Liver (tissue), 9 donors: ENCODE data around the gene SKI. TPM values are rescaled to one million over a fixed set of nuclear protein-coding genes. Genes with fewer than 3 reads are reported as not detected.

Source experiments
- DNase-seq: peaks from one replicate; pipeline ENCODE4 v3.0.0-alpha.2; 2017; ENCODE audit warnings: low spot score
- H3K27ac ChIP-seq, 2 donors: one replicate each; pipeline ENCODE4 v1.7.0; 2013; ENCODE audit warnings: inconsistent platforms in 2 of 2, low read length in 2 of 2, control low read depth in 1 of 2, low read depth in 1 of 2, mild to moderate bottlenecking in 1 of 2
- H3K27me3 ChIP-seq, 4 donors: one replicate each; pipeline versions ENCODE4 v1.6.1 to v1.7.0; 2013; ENCODE audit warnings: low read length in 3 of 4, inconsistent platforms in 1 of 4, mild to moderate bottlenecking in 1 of 4, moderate library complexity in 1 of 4; ENCODE audit not compliant: control insufficient read depth in 4 of 4, insufficient read depth in 4 of 4
- H3K36me3 ChIP-seq, 4 donors: one replicate each; pipeline versions ENCODE4 v1.6.1 to v1.7.0; 2013; ENCODE audit warnings: low read length in 3 of 4, mild to moderate bottlenecking in 3 of 4, low read depth in 1 of 4, moderate library complexity in 1 of 4; ENCODE audit not compliant: control insufficient read depth in 4 of 4, insufficient read depth in 3 of 4
- H3K4me1 ChIP-seq, 4 donors: one replicate each; pipeline versions ENCODE4 v1.6.1 to v1.7.0; 2013; ENCODE audit warnings: low read length in 3 of 4, mild to moderate bottlenecking in 3 of 4, moderate library complexity in 1 of 4; ENCODE audit not compliant: control insufficient read depth in 4 of 4, insufficient read depth in 4 of 4
- H3K4me3 ChIP-seq, 3 donors: one replicate each; pipeline versions ENCODE4 v1.6.1 to v1.7.0; 2013; ENCODE audit warnings: low read length in 3 of 3, control low read depth in 1 of 3, low read depth in 1 of 3, mild to moderate bottlenecking in 1 of 3
- H3K9ac ChIP-seq, 2 donors: one replicate each; pipeline ENCODE4 v1.7.0; 2013; ENCODE audit warnings: low read length in 2 of 2, mild to moderate bottlenecking in 2 of 2, moderate library complexity in 2 of 2, control low read depth in 1 of 2, low read depth in 1 of 2
- H3K9me3 ChIP-seq, 4 donors: one replicate each; pipeline versions ENCODE4 v1.6.1 to v1.7.0; 2013; ENCODE audit warnings: low read length in 3 of 4; ENCODE audit not compliant: control insufficient read depth in 4 of 4
- EGR1 ChIP-seq, 2 donors: IDR thresholded peaks; 2 replicates each; pipeline ENCODE4 v1.6.1; 2016 to 2018; ENCODE audit warnings: antibody characterized with exemption in 2 of 2, low read depth in 2 of 2
- FOXA1 ChIP-seq: IDR thresholded peaks from 2 replicates; pipeline ENCODE4 v1.6.1; 2016; ENCODE audit warnings: antibody characterized with exemption
- FOXA2 ChIP-seq: IDR thresholded peaks from 2 replicates; pipeline ENCODE4 v1.6.1; 2016; ENCODE audit warnings: antibody characterized with exemption
- GABPA ChIP-seq, 2 donors: IDR thresholded peaks in 1 of 2; conservative IDR thresholded peaks in 1 of 2; 2 replicates each; pipeline ENCODE4 v1.6.1; 2016; ENCODE audit warnings: antibody characterized with exemption in 2 of 2, mild to moderate bottlenecking in 1 of 2, moderate library complexity in 1 of 2
- HNF4A ChIP-seq, 2 donors: conservative IDR thresholded peaks; 2 replicates each; pipeline ENCODE4 v1.6.1; 2016; ENCODE audit warnings: antibody characterized with exemption in 2 of 2, mild to moderate bottlenecking in 2 of 2
- HNF4G ChIP-seq: IDR thresholded peaks from 2 replicates; pipeline ENCODE4 v1.6.1; 2016; ENCODE audit warnings: antibody characterized with exemption
- JUND ChIP-seq, 2 donors: IDR thresholded peaks; 2 replicates each; pipeline ENCODE4 v1.6.1; 2016; ENCODE audit warnings: antibody characterized with exemption in 2 of 2
- NR2F2 ChIP-seq: IDR thresholded peaks from 2 replicates; pipeline ENCODE4 v1.6.1; 2016; ENCODE audit warnings: antibody characterized with exemption
- RAD21 ChIP-seq, 2 donors: IDR thresholded peaks; 2 replicates each; pipeline ENCODE4 v1.6.1; 2016; ENCODE audit warnings: antibody characterized with exemption in 2 of 2, mild to moderate bottlenecking in 2 of 2
- RXRA ChIP-seq, 2 donors: IDR thresholded peaks; 2 replicates each; pipeline ENCODE4 v1.6.1; 2017 to 2018; ENCODE audit warnings: antibody characterized with exemption in 2 of 2, mild to moderate bottlenecking in 1 of 2
- SP1 ChIP-seq: IDR thresholded peaks from 2 replicates; pipeline ENCODE4 v1.6.1; 2018; ENCODE audit warnings: antibody characterized with exemption, mild to moderate bottlenecking
- TAF1 ChIP-seq: conservative IDR thresholded peaks from 2 replicates; pipeline ENCODE4 v1.6.1; 2016; ENCODE audit warnings: antibody characterized with exemption, mild to moderate bottlenecking
- YY1 ChIP-seq: IDR thresholded peaks from 2 replicates; pipeline ENCODE4 v1.6.1; 2016; ENCODE audit warnings: antibody characterized with exemption, mild to moderate bottlenecking
- WGBS: extraction: QIAGEN DNeasy Blood & Tissue Kit; methylation state at CpG from one replicate; pipeline ENCODE4 v1.1.7; 2013; 5-methylcytosine and 5-hydroxymethylcytosine counted together
- polyA plus RNA-seq, 2 donors: library from polyadenylated mRNA; stranded (reverse) in 1 of 2; unstranded in 1 of 2; fragments of 200-250 nt in 1 of 2; fragments of >200 nt in 1 of 2; fragmentation: Nextera tagmentation in 1 of 2; extraction: Ambion mirVana in 1 of 2; gene quantifications; one replicate each; pipeline versions ENCODE4 v1.2.1 to v1.2.3, GENCODE V29; 2013 to 2015
- total RNA-seq, 2 donors: library from RNA; depleted of rRNA; stranded (reverse); fragments of >200 nt; gene quantifications; one replicate each; pipeline ENCODE4 v1.2.3, GENCODE V29; 2014
- TF ChIP-seq, protein P1 (sequence below): IDR thresholded peaks from 2 replicates; pipeline ENCODE4 v1.6.1; 2016; ENCODE audit warnings: antibody characterized with exemption
- TF ChIP-seq, protein P2 (sequence below): fragments of 150-350 bp; IDR thresholded peaks from 2 replicates; pipeline ENCODE4 v1.5.1; 2017; ENCODE audit warnings: improper control_type of control experiment, low read depth, low read length; ENCODE audit not compliant: missing input control
- TF ChIP-seq, protein P3 (sequence below): IDR thresholded peaks from 2 replicates; pipeline ENCODE4 v1.6.1; 2016; ENCODE audit warnings: antibody characterized with exemption
- TF ChIP-seq, protein P4 (sequence below): IDR thresholded peaks from 2 replicates; pipeline ENCODE4 v1.6.1; 2016; ENCODE audit warnings: antibody characterized with exemption, mild to moderate bottlenecking
- TF ChIP-seq, protein P5 (sequence below): IDR thresholded peaks from 2 replicates; pipeline ENCODE4 v1.6.1; 2016; ENCODE audit warnings: antibody characterized with exemption
- donor health status: healthy.
- donor health status: healthy.
- donor health status: healthy.
- donor health status: healthy.
- donor health status: healthy.

Gene SKI
- total and polyA plus RNA-seq, 4 donors: 3.2 to 21.3 (median 19.5) TPM

DNA sequence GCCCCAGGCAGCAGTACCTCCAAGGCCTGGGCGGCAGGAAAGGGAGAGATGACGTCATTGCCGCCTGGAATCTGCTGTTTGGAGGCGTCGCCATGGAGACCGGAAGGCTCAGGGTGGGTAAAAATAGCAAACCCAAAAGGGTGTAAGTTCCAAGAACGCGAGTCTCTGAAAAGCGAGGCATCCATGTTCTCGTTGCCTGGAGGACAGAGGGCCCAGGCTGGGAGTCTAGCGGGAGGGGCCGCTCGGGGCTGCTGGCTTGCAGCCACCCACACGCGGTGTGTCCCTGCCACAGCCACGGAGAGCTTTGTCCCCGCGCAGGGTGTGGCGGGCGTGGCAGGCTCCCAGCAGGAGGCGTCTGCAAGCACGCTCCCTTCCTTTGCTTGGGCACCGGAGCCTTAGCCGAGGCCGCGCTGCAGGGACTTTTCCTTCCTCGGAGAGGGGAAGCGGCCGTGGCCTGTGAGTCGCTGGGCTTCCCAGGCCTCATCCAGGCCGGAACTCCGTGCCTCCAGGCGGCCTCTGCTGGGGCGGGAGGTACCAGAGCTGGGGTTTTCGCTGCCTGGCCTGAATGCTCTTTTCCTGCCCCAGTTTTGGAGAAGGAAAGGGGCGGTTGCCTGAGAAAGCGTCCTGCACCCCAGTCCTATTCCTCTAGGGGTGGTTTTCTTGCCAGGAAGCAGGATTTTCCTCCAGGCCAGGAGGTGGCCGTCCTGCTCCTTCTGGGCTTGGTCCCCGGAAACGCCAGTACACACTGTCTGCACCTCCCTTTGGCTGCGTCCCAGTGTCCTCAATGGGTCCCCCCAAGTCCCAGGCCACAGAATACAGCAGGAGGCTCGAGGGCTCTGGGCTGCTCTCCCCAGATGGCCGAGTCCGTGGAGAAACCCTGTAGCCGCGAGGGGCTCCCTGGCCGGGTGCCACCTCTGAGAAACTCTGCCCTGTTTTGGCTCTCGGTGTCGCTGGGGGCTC lies 15.3 kb upstream of the SKI start:
- peak; percentile 59 for DNase-seq
- Histone ChIP-seq H3K4me1 (peaks cover 6 to 29% (median 15%) of the 10 kb centered on the region in 4 donors), H3K9ac (no peak overlapping the region), H3K27ac (peak overlapping the region; percentile 79 to 81), H3K4me3 (no peak overlapping the region), H3K9me3 (no peaks in the 10 kb centered on the region), H3K36me3 (peaks cover 0 to 2% (median 0%) of the 10 kb centered on the region in 4 donors), H3K27me3 (no peaks in the 10 kb centered on the region)
- 52% methylated on average over 49 of the region's 49 CpGs for WGBS
- TF ChIP-seq SP1 (peak; percentile 45), NR2F2 (peak; percentile 65), FOXA2 (no peak), HNF4A (conservative IDR thresholded peaks at IDR 0.05) (no peak), RXRA (IDR thresholded peaks at IDR 0.05) (no peak), HNF4G (no peak), JUND (IDR thresholded peaks at IDR 0.05) (no peak), TAF1 (no peak), GABPA (IDR thresholded peaks at IDR 0.05 in 1 of 2, conservative IDR thresholded peaks at IDR 0.05 in 1 of 2) (no peak), YY1 (peak; percentile 45), EGR1 (IDR thresholded peaks at IDR 0.05; ENCODE audit: low read depth in 2 of 2) (no peak), FOXA1 (no peak), RAD21 (IDR thresholded peaks at IDR 0.05) (peak in 1 of 2 donors; percentile 25)
- TF ChIP-seq, protein P1, sequence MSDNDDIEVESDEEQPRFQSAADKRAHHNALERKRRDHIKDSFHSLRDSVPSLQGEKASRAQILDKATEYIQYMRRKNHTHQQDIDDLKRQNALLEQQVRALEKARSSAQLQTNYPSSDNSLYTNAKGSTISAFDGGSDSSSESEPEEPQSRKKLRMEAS: no peak
- TF ChIP-seq, protein P2, sequence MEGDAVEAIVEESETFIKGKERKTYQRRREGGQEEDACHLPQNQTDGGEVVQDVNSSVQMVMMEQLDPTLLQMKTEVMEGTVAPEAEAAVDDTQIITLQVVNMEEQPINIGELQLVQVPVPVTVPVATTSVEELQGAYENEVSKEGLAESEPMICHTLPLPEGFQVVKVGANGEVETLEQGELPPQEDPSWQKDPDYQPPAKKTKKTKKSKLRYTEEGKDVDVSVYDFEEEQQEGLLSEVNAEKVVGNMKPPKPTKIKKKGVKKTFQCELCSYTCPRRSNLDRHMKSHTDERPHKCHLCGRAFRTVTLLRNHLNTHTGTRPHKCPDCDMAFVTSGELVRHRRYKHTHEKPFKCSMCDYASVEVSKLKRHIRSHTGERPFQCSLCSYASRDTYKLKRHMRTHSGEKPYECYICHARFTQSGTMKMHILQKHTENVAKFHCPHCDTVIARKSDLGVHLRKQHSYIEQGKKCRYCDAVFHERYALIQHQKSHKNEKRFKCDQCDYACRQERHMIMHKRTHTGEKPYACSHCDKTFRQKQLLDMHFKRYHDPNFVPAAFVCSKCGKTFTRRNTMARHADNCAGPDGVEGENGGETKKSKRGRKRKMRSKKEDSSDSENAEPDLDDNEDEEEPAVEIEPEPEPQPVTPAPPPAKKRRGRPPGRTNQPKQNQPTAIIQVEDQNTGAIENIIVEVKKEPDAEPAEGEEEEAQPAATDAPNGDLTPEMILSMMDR: no peak
- TF ChIP-seq, protein P3, sequence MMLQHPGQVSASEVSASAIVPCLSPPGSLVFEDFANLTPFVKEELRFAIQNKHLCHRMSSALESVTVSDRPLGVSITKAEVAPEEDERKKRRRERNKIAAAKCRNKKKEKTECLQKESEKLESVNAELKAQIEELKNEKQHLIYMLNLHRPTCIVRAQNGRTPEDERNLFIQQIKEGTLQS: no peak
- TF ChIP-seq, protein P4, sequence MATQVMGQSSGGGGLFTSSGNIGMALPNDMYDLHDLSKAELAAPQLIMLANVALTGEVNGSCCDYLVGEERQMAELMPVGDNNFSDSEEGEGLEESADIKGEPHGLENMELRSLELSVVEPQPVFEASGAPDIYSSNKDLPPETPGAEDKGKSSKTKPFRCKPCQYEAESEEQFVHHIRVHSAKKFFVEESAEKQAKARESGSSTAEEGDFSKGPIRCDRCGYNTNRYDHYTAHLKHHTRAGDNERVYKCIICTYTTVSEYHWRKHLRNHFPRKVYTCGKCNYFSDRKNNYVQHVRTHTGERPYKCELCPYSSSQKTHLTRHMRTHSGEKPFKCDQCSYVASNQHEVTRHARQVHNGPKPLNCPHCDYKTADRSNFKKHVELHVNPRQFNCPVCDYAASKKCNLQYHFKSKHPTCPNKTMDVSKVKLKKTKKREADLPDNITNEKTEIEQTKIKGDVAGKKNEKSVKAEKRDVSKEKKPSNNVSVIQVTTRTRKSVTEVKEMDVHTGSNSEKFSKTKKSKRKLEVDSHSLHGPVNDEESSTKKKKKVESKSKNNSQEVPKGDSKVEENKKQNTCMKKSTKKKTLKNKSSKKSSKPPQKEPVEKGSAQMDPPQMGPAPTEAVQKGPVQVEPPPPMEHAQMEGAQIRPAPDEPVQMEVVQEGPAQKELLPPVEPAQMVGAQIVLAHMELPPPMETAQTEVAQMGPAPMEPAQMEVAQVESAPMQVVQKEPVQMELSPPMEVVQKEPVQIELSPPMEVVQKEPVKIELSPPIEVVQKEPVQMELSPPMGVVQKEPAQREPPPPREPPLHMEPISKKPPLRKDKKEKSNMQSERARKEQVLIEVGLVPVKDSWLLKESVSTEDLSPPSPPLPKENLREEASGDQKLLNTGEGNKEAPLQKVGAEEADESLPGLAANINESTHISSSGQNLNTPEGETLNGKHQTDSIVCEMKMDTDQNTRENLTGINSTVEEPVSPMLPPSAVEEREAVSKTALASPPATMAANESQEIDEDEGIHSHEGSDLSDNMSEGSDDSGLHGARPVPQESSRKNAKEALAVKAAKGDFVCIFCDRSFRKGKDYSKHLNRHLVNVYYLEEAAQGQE: no peak
- TF ChIP-seq, protein P5, sequence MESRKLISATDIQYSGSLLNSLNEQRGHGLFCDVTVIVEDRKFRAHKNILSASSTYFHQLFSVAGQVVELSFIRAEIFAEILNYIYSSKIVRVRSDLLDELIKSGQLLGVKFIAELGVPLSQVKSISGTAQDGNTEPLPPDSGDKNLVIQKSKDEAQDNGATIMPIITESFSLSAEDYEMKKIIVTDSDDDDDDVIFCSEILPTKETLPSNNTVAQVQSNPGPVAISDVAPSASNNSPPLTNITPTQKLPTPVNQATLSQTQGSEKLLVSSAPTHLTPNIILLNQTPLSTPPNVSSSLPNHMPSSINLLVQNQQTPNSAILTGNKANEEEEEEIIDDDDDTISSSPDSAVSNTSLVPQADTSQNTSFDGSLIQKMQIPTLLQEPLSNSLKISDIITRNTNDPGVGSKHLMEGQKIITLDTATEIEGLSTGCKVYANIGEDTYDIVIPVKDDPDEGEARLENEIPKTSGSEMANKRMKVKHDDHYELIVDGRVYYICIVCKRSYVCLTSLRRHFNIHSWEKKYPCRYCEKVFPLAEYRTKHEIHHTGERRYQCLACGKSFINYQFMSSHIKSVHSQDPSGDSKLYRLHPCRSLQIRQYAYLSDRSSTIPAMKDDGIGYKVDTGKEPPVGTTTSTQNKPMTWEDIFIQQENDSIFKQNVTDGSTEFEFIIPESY: no peak
